C4-2B (cell line): ENCODE data around the gene MEAF6.

ENCODE experiments used
- ZFX ChIP-seq: fragments of 450-650 bp; IDR thresholded peaks from 2 replicates; pipeline ENCODE4 v1.6.1; 2017
- TF ChIP-seq, protein P1 (sequence below): fragments of 450-650 bp; conservative IDR thresholded peaks from 2 replicates; pipeline ENCODE4 v1.5.1; 2017; ENCODE audit warnings: mild to moderate bottlenecking

- TF ChIP-seq, protein P1, sequence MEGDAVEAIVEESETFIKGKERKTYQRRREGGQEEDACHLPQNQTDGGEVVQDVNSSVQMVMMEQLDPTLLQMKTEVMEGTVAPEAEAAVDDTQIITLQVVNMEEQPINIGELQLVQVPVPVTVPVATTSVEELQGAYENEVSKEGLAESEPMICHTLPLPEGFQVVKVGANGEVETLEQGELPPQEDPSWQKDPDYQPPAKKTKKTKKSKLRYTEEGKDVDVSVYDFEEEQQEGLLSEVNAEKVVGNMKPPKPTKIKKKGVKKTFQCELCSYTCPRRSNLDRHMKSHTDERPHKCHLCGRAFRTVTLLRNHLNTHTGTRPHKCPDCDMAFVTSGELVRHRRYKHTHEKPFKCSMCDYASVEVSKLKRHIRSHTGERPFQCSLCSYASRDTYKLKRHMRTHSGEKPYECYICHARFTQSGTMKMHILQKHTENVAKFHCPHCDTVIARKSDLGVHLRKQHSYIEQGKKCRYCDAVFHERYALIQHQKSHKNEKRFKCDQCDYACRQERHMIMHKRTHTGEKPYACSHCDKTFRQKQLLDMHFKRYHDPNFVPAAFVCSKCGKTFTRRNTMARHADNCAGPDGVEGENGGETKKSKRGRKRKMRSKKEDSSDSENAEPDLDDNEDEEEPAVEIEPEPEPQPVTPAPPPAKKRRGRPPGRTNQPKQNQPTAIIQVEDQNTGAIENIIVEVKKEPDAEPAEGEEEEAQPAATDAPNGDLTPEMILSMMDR = no peak
- no peak for TF ChIP-seq ZFX
These were observed 48.4 kb upstream of the MEAF6 start for GRCh38 chr1:37562984-37563383.
